Progenitor cell of endocrine pancreas (in vitro differentiated cells): ENCODE data around the gene BTN1A1. TPM values are rescaled to one million over a fixed set of nuclear protein-coding genes. Genes with fewer than 3 reads are reported as not detected.
A peak's percentile ranks its signal among the peaks of the same experiment; 100 is the strongest.

ENCODE experiments used
- DNase-seq: peaks from one replicate; pipeline ENCODE4 v3.0.0; 2021; ENCODE audit warnings: low spot score; ENCODE audit not compliant: unreplicated experiment
- H3K27ac Mint-ChIP-seq: 2 replicates; pipeline ENCODE4 v1.8.0; 2021; ENCODE audit warnings: mild to moderate bottlenecking, moderate library complexity, mixed read lengths
- H3K27me3 Mint-ChIP-seq: 2 replicates; pipeline ENCODE4 v1.8.0; 2021; ENCODE audit warnings: mixed read lengths
- H3K36me3 Mint-ChIP-seq: 2 replicates; pipeline ENCODE4 v1.8.0; 2022; ENCODE audit warnings: mixed read lengths; ENCODE audit not compliant: insufficient read depth
- H3K4me1 Mint-ChIP-seq: 2 replicates; pipeline ENCODE4 v1.8.0; 2021; ENCODE audit warnings: low read depth, mixed read lengths
- H3K4me3 Mint-ChIP-seq: 2 replicates; pipeline ENCODE4 v1.8.0; 2021; ENCODE audit warnings: low read depth, mild to moderate bottlenecking, moderate library complexity, mixed read lengths
- H3K9me3 Mint-ChIP-seq: 2 replicates; pipeline ENCODE4 v1.8.0; 2021; ENCODE audit warnings: low read depth, mixed read lengths
- total RNA-seq: library from RNA; stranded (reverse); gene quantifications from 2 replicates; pipeline ENCODE4 v1.2.1, GENCODE V29; 2021
- TF ChIP-seq, protein P1 (sequence below): fragments of 200-600 bp; sonication (generic); IDR thresholded peaks from one replicate; pipeline ENCODE4 v1.5.0; 2021; ENCODE audit warnings: antibody characterized with exemption, mild to moderate bottlenecking; ENCODE audit not compliant: unreplicated experiment

BTN1A1 gene
- total RNA-seq, 1 donor from 2014 or later = 1.5 TPM

DNA sequence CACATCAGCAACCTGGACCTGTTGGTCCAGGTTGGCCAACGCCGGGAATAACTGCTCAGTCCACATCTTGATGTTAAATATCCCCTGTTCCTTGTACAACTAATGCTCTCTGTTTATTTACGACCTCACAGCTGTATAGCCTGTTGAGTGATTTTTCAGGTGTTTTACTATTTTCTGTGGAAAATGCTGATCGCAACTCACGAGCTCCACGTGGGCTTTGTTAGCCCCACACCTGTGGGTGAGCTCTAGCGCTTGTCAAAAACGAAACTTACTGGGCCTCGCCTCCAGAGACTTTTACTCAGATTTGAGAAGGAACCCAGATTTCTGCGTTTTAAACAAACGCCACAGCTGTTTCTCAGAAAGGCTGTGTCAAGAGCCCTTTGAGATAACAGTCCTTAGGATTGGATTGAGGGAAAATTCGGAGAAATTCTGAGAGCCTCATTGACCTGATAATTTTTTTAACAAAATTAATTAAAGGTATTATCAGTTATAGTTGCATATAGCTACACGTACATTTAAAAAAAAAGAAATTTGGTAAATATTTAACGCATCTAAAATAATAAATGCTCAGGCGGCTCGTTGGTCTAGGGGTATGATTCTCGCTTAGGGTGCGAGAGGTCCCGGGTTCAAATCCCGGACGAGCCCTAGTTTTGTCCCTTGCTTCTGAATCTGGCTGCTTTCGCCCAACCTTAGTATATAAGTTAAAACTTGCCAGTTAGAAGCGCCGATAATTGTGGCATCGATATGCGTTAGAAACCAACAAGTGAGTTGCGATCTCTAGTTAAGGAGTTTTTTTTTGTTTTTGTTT, 54.8 kb downstream of the BTN1A1 start:
- DNase-seq = no peak
- Mint-ChIP-seq H3K27me3 (peaks cover 11% of the 10 kb centered on the region), H3K9me3 (no peaks in the 10 kb centered on the region), H3K4me3 (no peak overlapping the region), H3K36me3 (no peaks in the 10 kb centered on the region), H3K27ac (peak overlapping the region; percentile 51), H3K4me1 (peaks cover 4% of the 10 kb centered on the region)
- TF ChIP-seq, protein P1, sequence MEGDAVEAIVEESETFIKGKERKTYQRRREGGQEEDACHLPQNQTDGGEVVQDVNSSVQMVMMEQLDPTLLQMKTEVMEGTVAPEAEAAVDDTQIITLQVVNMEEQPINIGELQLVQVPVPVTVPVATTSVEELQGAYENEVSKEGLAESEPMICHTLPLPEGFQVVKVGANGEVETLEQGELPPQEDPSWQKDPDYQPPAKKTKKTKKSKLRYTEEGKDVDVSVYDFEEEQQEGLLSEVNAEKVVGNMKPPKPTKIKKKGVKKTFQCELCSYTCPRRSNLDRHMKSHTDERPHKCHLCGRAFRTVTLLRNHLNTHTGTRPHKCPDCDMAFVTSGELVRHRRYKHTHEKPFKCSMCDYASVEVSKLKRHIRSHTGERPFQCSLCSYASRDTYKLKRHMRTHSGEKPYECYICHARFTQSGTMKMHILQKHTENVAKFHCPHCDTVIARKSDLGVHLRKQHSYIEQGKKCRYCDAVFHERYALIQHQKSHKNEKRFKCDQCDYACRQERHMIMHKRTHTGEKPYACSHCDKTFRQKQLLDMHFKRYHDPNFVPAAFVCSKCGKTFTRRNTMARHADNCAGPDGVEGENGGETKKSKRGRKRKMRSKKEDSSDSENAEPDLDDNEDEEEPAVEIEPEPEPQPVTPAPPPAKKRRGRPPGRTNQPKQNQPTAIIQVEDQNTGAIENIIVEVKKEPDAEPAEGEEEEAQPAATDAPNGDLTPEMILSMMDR = no peak

DNA sequence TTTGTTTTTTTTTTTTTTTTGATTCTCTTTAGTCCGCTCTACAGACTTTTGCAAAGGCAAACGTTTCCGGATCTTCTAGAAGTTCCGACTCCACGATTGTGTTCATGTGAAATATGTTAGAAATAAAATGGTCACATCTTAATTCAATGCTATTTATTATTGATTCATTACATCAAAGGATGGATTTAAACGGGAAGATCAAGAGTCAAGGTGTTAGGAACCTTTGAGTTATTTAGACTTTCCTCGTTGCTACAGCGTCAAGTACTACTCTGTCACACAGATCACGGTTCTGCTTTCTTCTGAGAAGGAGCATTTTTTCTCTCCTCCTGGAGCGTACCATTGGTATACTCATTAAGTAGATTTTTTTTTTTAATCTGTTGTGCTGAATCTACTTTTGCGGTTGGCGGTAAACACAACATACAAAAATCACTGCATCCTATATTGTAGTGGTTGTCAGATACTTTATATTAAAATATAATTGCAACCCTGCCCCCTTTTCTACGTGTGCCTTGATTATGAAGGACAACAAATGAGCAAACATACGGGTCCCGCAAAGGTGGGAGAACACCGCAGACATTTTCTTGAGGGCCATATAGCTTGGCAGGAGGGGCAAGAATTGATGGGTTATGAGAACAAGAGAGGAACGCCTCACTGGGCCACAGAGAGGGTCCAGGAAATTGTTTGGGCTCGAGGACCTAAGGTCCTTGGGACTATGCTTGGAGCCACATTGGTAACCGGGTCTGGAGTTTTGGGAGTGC, 55.6 kb downstream of the BTN1A1 start:
- TF ChIP-seq, protein P1 = no peak
- peaks cover 4% of the 10 kb centered on the region for H3K4me1 Mint-ChIP-seq
- peak overlapping the region; percentile 95 for H3K27ac Mint-ChIP-seq
- H3K27me3 Mint-ChIP-seq = peaks cover 11% of the 10 kb centered on the region
- H3K4me3 Mint-ChIP-seq = no peak overlapping the region
- H3K9me3 Mint-ChIP-seq = no peaks in the 10 kb centered on the region
- no peaks in the 10 kb centered on the region for H3K36me3 Mint-ChIP-seq
- DNase-seq = no peak

DNA sequence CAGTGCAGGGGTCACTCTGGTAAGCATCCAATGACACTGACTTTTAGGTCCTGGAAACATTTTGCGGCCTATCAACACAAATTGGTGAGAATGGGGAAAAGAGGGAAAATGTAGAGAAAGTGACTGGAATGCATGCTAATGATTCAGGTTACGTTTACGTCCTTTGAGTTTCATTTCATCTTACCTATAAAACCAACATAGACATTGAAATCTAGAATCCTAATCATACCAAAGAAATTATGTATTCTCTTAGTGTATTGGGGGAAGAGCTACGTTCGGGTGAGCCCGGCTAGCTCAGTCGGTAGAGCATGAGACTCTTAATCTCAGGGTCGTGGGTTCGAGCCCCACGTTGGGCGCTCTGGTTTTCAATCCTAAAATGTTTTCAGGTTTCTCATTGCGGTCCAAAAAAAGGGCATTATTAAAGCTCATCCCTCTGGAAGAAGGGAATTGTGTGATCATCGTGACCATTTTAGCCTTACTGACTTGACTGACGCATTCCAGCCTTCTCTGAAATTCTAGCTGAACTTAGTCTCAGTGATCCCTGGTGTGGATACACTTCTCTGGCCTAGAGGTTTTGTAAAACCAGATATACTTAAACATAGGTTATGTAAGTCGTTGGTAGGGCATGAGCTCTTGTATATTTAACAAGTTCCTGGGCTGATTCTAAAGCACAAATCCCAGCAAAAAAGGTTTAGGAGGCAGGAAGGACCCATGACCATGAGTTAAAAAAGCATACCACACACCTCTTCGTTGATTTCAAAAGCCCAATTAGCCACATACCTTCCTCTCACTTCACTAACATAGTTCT, 56.4 kb downstream of the BTN1A1 start:
- TF ChIP-seq, protein P1 = no peak
- Mint-ChIP-seq H3K9me3 (peaks cover under 1% of the 10 kb centered on the region), H3K27ac (peak overlapping the region; percentile 95), H3K27me3 (peaks cover 11% of the 10 kb centered on the region), H3K4me1 (peaks cover 4% of the 10 kb centered on the region), H3K36me3 (no peaks in the 10 kb centered on the region), H3K4me3 (no peak overlapping the region)
- DNase-seq = no peak

Other genes starting within 250 kb of the BTN1A1 start
- gene BTN3A2, start 135.1 kb upstream of the BTN1A1 start, total RNA-seq = 5.1 and 5.3 TPM in 2 replicates
- 26.8 and 33.4 TPM in 2 replicates for gene BTN2A2, start 117.2 kb upstream of the BTN1A1 start, total RNA-seq
- 9.6 and 10.5 TPM in 2 replicates for gene BTN3A1, start 98.0 kb upstream of the BTN1A1 start, total RNA-seq
- 2.4 and 3.1 TPM in 2 replicates for gene BTN3A3, start 59.8 kb upstream of the BTN1A1 start, total RNA-seq
- gene BTN2A1, start 42.3 kb upstream of the BTN1A1 start, total RNA-seq = 24.7 and 26.4 TPM in 2 replicates
- 39.7 and 42.5 TPM in 2 replicates for gene HMGN4, start 38.1 kb downstream of the BTN1A1 start, total RNA-seq
- gene ABT1, start 96.7 kb downstream of the BTN1A1 start, total RNA-seq = 23.6 and 25.5 TPM in 2 replicates
- 39.7 and 46.5 TPM in 2 replicates for gene ZNF322, start 159.4 kb downstream of the BTN1A1 start, total RNA-seq